GM23248 (cell line): Measurements from ENCODE around the gene ITFG1.

ENCODE experiments used
- EZH2 ChIP-seq: fragments of 200-600 bp; sonication (generic); IDR thresholded peaks from 2 replicates; pipeline ENCODE4 v1.6.1; 2018; ENCODE audit warnings: antibody characterized with exemption, mild to moderate bottlenecking; ENCODE audit not compliant: insufficient read depth, poor library complexity, severe bottlenecking
- EZH2phosphoT487 ChIP-seq: fragments of 200-600 bp; sonication (generic); IDR thresholded peaks from 2 replicates; pipeline ENCODE4 v1.6.1; 2018; ENCODE audit warnings: antibody characterized with exemption, moderate library complexity, mild to moderate bottlenecking, low read depth; ENCODE audit not compliant: insufficient read depth

GRCh38 chr16:47284999-47285398 is 175.9 kb downstream of the ITFG1 start:
- TF ChIP-seq EZH2 (no peak), EZH2phosphoT487 (no peak)
